ENCODE data around the gene SUSD6. TPM values are rescaled to one million over a fixed set of nuclear protein-coding genes. Genes with fewer than 3 reads are reported as not detected.

The SUSD6 gene
- polyA plus RNA-seq, 1 of the 3 experiments (the other 2 are of a cell fraction), result 8.5 TPM

- no peak for TF ChIP-seq NFIC (IDR thresholded peaks at IDR 0.05; ENCODE audit: borderline replicate concordance)
- no peak for TF ChIP-seq NRF1 (IDR thresholded peaks at IDR 0.05; ENCODE audit: low read depth, low read length)
- TF ChIP-seq FOSL2 (IDR thresholded peaks at IDR 0.05; ENCODE audit: borderline replicate concordance, low read depth), result no peak
- TF ChIP-seq REST (IDR thresholded peaks at IDR 0.05; ENCODE audit: low read depth, low read length), result no peak
- TF ChIP-seq TCF12 (IDR thresholded peaks at IDR 0.05), result no peak
- TF ChIP-seq JUND (IDR thresholded peaks at IDR 0.05), result no peak
- TF ChIP-seq GATA2 (CRISPR knock-in tag; IDR thresholded peaks at IDR 0.05), result no peak
- TF ChIP-seq MAX (IDR thresholded peaks at IDR 0.05; ENCODE audit: low read depth), result no peak
- no peak overlapping the region for H2AFZ ChIP-seq (ENCODE audit: low read depth)
- H3K4me1 ChIP-seq (ENCODE audit: control insufficient read depth in 1 of 2, insufficient read depth in 2 of 2, low read depth in 1 of 2, low read length in 1 of 2), result no peaks in the 10 kb centered on the region
- H3K27ac ChIP-seq (ENCODE audit: low read depth in 2 of 2, low read length in 1 of 2), result no peak overlapping the region
- no peaks in the 10 kb centered on the region for H3K9me3 ChIP-seq
- no peaks in the 10 kb centered on the region for H3F3A ChIP-seq (replicated peaks; ENCODE audit: insufficient read depth)
- peaks cover 6% of the 10 kb centered on the region; the same call in 1 of the 2 replicates for H3K27me3 ChIP-seq (ENCODE audit: insufficient read depth)
- 70% methylated on average over 7 of the region's 7 CpGs for WGBS (ENCODE audit: low lambda C conversion rate)
- DNase-seq, result no peak
- no peak overlapping the region for H3K4me3 ChIP-seq (ENCODE audit: low read depth in 2 of 2, low read length in 1 of 2)
- H3K79me2 ChIP-seq (ENCODE audit: insufficient read depth), result no peaks in the 10 kb centered on the region
- CTCF ChIA-PET, result interaction anchor here (1.2 to 12.6 kb wide), 6 partner anchors 10 to 145 kb away, joined by 3 to 368 read pairs (median 10); no protein-coding TSS in a partner anchor
- no peaks in the 10 kb centered on the region for H4K20me1 ChIP-seq (ENCODE audit: insufficient read depth)
- H3K36me3 ChIP-seq (replicated peaks in 1 of 2; ENCODE audit: control insufficient read depth in 1 of 2, insufficient read depth in 2 of 2, low read length in 1 of 2), result no peaks in the 10 kb centered on the region
- POLR2A ChIA-PET, result no interaction called here
- H3K4me2 ChIP-seq, result no peak overlapping the region
- H3K9me2 ChIP-seq, result no peaks in the 10 kb centered on the region
- no peak overlapping the region for H3K9ac ChIP-seq
Measured at GRCh38 chr14:69581316-69581935, 30.0 kb upstream of the SUSD6 start.

GRCh38 chr14:69582212-69582611 is 29.2 kb upstream of the SUSD6 start:
- no peak overlapping the region for H3K9ac ChIP-seq
- no peak for DNase-seq
- TF ChIP-seq POLR2AphosphoS5 (IDR thresholded peaks at IDR 0.05; ENCODE audit: low read depth, low read length) (no peak), GABPA (IDR thresholded peaks at IDR 0.05; ENCODE audit: low read depth) (no peak), ZBTB33 (IDR thresholded peaks at IDR 0.05; ENCODE audit: borderline replicate concordance, low read depth) (no peak), ELF1 (IDR thresholded peaks at IDR 0.05) (no peak), RXRA (IDR thresholded peaks at IDR 0.05; ENCODE audit: borderline replicate concordance, low read depth) (no peak)
- no peak overlapping the region for H3K27ac ChIP-seq (ENCODE audit: low read depth in 2 of 2, low read length in 1 of 2)
- no peak overlapping the region for H2AFZ ChIP-seq (ENCODE audit: low read depth)
- no peaks in the 10 kb centered on the region for H3K9me2 ChIP-seq
- POLR2A ChIA-PET, result no interaction called here
- no peak overlapping the region for H3K4me2 ChIP-seq
- H3K27me3 ChIP-seq (ENCODE audit: insufficient read depth), result peaks cover 4% of the 10 kb centered on the region; the same call in 1 of the 2 replicates
- no peaks in the 10 kb centered on the region for H3F3A ChIP-seq (replicated peaks; ENCODE audit: insufficient read depth)
- no peaks in the 10 kb centered on the region for H3K9me3 ChIP-seq
- no peak overlapping the region for H3K4me3 ChIP-seq (ENCODE audit: low read depth in 2 of 2, low read length in 1 of 2)
- H3K4me1 ChIP-seq (ENCODE audit: control insufficient read depth in 1 of 2, insufficient read depth in 2 of 2, low read depth in 1 of 2, low read length in 1 of 2), result no peaks in the 10 kb centered on the region
- no peaks in the 10 kb centered on the region for H4K20me1 ChIP-seq (ENCODE audit: insufficient read depth)
- WGBS (ENCODE audit: low lambda C conversion rate), result 91% methylated on average over 1 of the region's 1 CpG
- H3K36me3 ChIP-seq (replicated peaks in 1 of 2; ENCODE audit: control insufficient read depth in 1 of 2, insufficient read depth in 2 of 2, low read length in 1 of 2), result no peaks in the 10 kb centered on the region
- no peaks in the 10 kb centered on the region for H3K79me2 ChIP-seq (ENCODE audit: insufficient read depth)
- CTCF ChIA-PET, result interaction anchor here (1.5 to 7.1 kb wide), 3 partner anchors 9 to 146 kb away, joined by 3 to 107 read pairs (median 69); partner anchors contain the start of gene CCDC177
